Esophagus muscularis mucosa (tissue), 4 donors: Measurements from ENCODE around the gene CORIN.

Experiments
- EP300 ChIP-seq: sonication (generic); formaldehyde crosslinking; IDR thresholded peaks from one replicate; pipeline ENCODE4 v1.6.1; 2017; ENCODE audit warnings: antibody characterized with exemption
- POLR2A ChIP-seq: fragments of 450-650 bp; IDR thresholded peaks from one replicate; pipeline ENCODE4 v1.6.1; 2017; ENCODE audit warnings: antibody characterized with exemption, moderate library complexity, mild to moderate bottlenecking, low read depth
- POLR2AphosphoS5 ChIP-seq, 2 donors: sonication (generic); formaldehyde crosslinking; IDR thresholded peaks; one replicate each; pipeline ENCODE4 v1.6.1; 2017; ENCODE audit warnings: antibody characterized with exemption in 2 of 2
- TF ChIP-seq, protein P1 (sequence below), 3 experiments: fragments of 200-600 bp in 2 of 3; fragments of 450-650 bp in 1 of 3; sonication (generic) in 2 of 3; IDR thresholded peaks; one replicate each; pipeline ENCODE4 v1.5.1; 2017 to 2019; ENCODE audit warnings: antibody characterized with exemption in 3 of 3, mild to moderate bottlenecking in 2 of 3, moderate library complexity in 1 of 3

DNA sequence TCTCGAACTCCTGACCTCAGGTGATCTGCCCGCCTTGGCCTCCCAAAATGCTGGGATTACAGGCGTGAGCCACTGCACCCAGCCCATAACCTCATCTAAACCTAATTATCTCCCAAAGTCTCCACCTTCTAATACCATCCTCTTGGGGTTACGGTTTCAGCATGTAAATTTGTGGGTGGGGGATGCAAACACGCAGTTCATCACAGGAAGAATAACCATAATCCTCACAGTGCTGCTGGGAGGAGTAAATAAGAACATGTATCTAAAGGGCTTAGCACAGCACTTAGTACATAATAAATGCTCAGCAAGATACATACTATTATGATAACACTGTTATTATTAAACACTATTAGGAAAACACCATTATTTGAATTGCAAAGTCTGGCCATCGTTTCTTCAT lies 116.4 kb downstream of the CORIN start:
- TF ChIP-seq, protein P1, sequence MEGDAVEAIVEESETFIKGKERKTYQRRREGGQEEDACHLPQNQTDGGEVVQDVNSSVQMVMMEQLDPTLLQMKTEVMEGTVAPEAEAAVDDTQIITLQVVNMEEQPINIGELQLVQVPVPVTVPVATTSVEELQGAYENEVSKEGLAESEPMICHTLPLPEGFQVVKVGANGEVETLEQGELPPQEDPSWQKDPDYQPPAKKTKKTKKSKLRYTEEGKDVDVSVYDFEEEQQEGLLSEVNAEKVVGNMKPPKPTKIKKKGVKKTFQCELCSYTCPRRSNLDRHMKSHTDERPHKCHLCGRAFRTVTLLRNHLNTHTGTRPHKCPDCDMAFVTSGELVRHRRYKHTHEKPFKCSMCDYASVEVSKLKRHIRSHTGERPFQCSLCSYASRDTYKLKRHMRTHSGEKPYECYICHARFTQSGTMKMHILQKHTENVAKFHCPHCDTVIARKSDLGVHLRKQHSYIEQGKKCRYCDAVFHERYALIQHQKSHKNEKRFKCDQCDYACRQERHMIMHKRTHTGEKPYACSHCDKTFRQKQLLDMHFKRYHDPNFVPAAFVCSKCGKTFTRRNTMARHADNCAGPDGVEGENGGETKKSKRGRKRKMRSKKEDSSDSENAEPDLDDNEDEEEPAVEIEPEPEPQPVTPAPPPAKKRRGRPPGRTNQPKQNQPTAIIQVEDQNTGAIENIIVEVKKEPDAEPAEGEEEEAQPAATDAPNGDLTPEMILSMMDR (IDR thresholded peaks at IDR 0.05), result no peak
- TF ChIP-seq POLR2A (no peak), POLR2AphosphoS5 (IDR thresholded peaks at IDR 0.05) (no peak), EP300 (no peak)
